Measurements from ENCODE around the gene HSF2BP.

GRCh38 chr21:43599728-43600127 lies 59.6 kb downstream of the HSF2BP start:
- no peak for TF ChIP-seq POLR2A (IDR thresholded peaks at IDR 0.05)
- TF ChIP-seq POLR2AphosphoS5 (IDR thresholded peaks at IDR 0.05) = no peak

Data from gastroesophageal sphincter (tissue), 2 donors.